Measurements from ENCODE around the gene TLK1.

TLK1 gene

DNA sequence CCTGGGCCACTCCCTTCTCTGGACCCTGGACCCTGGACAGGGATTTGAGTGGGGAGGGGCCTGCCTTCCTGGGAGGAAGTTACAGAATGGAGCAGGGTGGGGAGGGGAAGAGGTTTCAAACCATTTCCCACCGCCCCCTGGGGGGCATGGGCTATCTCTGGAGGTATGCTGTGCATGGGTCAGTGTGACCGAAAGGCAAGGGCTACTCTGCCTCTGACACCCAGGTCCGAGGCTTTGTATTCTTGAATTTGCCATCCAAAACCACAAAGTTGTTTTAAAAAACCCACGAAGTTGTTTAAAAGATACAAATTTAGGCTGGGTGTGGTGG is 184.8 kb downstream of the TLK1 start:
- intact Hi-C loops (cut with DNase I), result loop anchor here (10.0 kb wide), 1 partner anchor 109 kb away; no protein-coding TSS in a partner anchor

DNA sequence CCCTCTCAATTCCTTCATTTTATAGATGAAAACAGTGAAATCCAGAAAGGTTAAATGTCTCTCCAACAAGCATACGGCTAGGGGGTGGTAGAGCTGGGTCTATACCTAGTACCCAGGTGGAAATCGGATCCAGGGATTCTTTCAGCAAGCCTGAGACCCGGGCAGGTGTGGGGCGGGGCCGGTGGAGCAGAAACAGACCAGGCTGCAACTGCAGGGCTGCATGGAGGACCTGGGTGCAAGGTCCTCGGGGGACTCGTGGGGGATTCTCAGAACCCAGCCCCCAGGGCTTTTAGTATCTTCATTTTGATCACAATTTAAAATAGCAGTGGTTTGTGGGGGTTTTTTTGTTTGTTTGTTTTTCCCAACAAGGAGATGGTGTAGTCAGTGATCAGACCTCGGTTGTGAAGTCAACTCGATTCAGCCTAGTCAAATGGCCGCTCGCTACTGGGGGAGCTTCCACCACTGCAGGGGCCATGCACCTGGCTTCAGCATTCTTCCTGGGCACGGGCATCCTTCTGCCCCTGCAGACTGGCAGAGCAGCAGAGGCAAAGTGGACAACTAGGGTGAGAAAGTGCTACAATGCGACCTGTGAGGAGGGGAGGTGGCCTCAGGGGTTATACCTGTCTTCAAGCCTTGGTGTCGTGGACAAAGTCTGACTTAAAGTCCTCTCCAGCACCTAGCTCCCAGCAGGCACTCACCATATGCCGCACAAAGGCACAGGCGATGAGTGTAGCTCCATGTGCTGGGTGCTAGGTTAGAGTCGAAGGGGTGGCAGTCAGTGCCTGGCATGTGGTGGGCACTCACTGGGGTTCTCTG is 185.4 kb downstream of the TLK1 start:
- intact Hi-C loops (cut with DNase I), result loop anchor here (10.0 kb wide), 1 partner anchor 109 kb away; no protein-coding TSS in a partner anchor
- no peak for DNase-seq

More for the DNA sequence above, 184.8 kb downstream of the TLK1 start:
- DNase-seq, result no peak

- no peak for DNase-seq
- intact Hi-C loops (cut with DNase I), result loop anchor here (5.0 to 10.0 kb wide), 3 partner anchors 110 to 458 kb away; partner anchors contain the start of genes DCAF17 and METTL8
These were observed 186.2 kb downstream of the TLK1 start for GRCh38 chr2:170974304-170974993.

GRCh38 chr2:170973492-170974303 is 187.0 kb downstream of the TLK1 start:
- DNase-seq, result peak; percentile 55 to 95 (median 88)
- intact Hi-C loops (cut with DNase I), result loop anchor here (5.0 to 10.0 kb wide), 3 partner anchors 111 to 459 kb away; partner anchors contain the start of genes DCAF17 and METTL8

DNA sequence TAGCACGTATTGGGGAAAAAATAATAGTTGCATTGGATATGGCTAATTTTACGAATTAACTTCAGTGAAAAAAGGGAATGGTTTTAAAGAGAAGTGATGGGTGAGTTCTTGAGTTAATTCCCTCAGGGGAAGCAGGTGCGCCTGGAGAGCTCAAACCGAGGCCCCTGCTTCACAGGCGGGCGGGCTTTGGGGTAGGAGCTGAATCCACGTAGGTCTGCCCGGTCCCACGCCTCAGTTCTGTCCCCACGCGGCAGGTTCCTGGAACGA is 187.5 kb downstream of the TLK1 start:
- intact Hi-C loops (cut with DNase I), result loop anchor here (5.0 to 10.0 kb wide), 3 partner anchors 112 to 459 kb away; partner anchors contain the start of genes DCAF17 and METTL8
- no peak for DNase-seq

GRCh38 chr2:170972296-170973224 is 188.1 kb downstream of the TLK1 start:
- intact Hi-C loops (cut with DNase I), result loop anchor here (5.0 to 10.0 kb wide), 3 partner anchors 112 to 460 kb away; partner anchors contain the start of genes DCAF17 and METTL8

GRCh38 chr2:170971071-170971470 is 189.6 kb downstream of the TLK1 start:
- no peak for DNase-seq
- intact Hi-C loops (cut with DNase I), result loop anchor here (5.0 to 10.0 kb wide), 3 partner anchors 114 to 461 kb away; partner anchors contain the start of genes DCAF17 and METTL8

More at GRCh38 chr2:170972296-170973224, 188.1 kb downstream of the TLK1 start:
- peak in 1 of 42 donors; percentile 5 for DNase-seq

DNA sequence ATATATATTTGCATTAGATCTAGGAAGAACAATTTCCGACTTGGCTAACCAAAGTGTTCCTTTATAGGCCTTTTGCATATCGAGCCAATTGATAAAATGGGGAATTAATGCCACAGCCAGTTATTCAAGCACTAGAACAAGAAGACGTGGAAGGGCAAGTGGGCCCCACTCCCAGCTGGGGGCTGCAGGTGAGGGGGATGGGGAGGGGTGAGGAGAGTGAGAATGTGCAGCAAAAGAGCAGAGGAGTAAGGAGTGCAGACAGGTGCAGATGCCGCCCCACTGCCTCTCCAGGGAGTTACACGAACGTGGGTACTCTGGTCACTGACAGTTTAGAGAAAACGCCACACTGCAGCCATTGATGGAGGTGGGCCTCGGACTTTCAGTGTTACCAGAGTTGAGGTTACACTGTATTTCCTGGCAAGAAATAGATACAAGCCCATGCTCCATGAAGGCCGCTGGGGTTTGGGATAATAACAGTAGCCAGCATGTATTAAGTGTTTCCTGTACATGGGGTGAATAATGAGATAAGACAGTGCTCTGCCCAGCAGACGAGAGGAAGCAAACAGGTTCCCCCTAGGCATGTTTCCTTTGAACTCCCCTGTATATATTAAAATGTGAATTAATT is 190.7 kb downstream of the TLK1 start:
- DNase-seq, result no peak
- intact Hi-C loops (cut with DNase I), result loop anchor here (5.0 to 10.0 kb wide), 3 partner anchors 115 to 462 kb away; partner anchors contain the start of genes DCAF17 and METTL8

DNA sequence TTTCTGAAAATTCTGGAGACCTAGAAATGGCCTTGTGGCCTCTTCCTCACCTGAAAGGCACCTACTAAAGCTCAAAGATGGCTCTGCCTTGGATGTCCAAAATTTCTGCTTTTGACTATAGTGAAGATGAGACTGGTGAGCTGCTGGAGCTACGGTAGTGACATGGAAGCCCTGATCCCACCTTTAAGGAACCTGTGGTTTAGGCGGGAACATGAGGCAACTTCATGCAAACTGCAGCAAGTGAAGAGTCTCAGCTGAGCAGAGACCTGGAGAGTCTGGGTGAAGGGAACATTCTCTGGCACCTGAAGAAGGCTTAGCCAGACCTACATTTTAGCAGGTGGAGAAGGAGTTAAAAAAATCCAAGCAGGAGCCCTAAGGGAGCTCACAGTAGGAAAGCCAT is 191.7 kb downstream of the TLK1 start:
- DNase-seq, result no peak
- intact Hi-C loops (cut with DNase I), result no loop called here

DNA sequence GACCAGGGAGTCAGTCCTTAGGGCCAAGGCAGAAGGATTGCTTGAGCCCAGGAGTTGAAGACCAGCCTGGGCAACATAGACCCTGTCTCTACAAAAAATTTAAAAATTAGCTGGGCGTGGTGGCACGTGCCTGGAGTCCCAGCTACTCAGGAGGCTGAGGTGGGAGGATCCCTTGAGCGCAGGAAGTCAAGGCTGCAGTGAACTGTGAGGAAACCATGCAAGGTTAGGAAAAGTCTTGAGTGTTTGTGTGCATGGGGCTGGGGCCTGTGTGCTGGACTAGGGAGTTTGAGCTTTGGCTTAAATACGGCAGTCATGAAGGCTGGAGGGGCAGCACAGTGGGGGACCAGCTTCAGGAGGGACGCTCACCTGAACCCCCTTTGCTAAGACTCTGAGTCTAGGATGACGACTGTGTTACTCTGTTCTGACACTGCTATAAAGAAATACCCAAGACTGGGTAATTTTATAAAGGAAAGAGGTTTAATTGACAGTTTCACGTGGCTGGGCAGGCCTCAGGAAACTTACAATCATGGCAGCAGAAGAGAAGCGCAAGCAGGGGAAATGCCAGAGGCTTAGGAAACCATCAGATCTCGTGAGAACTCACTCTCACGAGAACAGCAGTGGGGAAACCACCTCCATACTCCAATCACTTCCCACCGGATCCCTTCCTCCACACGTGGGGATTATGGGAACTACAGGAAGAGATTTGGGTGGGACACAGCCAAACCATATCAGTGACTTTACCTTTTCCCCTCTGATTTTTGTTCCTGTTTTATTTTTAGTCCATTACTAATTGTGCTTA is 192.3 kb downstream of the TLK1 start:
- DNase-seq, result no peak
- intact Hi-C loops (cut with DNase I), result no loop called here

GRCh38 chr2:170967553-170967952 is 193.1 kb downstream of the TLK1 start:
- intact Hi-C loops (cut with DNase I), result no loop called here
- DNase-seq, result no peak

DNA sequence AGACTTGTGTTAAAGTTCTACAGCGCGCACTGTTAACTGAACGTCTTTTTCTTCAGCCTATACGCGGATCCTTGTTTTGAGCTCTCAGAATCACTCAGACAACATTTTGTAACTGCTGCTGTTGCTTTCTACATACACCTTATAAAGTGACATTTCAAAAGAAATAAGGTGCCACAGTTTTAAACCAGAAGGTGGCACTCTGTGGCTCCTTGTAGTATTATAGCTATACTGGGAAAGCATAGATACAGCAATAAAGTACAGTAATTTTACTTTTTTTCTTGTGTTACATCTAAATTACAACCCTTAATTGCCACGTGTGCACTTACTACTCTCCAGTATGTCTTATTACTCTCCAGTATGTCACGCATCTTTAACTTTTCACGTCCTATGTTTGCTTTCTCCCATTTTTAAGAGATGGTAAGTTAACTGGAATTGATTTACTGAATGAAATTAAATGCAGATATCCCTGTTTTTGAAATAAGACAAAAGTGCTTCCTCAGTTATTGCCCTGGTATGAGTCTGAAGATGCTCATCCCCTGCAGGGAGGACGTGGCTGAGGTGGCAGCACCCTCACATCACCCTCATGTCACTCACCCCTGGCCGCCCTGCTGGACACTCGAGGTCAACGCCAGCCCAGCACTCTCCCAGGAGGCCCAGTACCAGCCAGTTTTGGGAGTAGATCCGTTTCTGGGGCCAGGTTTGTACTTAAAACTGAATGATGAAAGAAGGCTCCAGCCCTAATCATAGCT is 193.9 kb downstream of the TLK1 start:
- intact Hi-C loops (cut with DNase I), result no loop called here
- peak in 2 of 42 donors; percentile 36 to 50 for DNase-seq

DNA sequence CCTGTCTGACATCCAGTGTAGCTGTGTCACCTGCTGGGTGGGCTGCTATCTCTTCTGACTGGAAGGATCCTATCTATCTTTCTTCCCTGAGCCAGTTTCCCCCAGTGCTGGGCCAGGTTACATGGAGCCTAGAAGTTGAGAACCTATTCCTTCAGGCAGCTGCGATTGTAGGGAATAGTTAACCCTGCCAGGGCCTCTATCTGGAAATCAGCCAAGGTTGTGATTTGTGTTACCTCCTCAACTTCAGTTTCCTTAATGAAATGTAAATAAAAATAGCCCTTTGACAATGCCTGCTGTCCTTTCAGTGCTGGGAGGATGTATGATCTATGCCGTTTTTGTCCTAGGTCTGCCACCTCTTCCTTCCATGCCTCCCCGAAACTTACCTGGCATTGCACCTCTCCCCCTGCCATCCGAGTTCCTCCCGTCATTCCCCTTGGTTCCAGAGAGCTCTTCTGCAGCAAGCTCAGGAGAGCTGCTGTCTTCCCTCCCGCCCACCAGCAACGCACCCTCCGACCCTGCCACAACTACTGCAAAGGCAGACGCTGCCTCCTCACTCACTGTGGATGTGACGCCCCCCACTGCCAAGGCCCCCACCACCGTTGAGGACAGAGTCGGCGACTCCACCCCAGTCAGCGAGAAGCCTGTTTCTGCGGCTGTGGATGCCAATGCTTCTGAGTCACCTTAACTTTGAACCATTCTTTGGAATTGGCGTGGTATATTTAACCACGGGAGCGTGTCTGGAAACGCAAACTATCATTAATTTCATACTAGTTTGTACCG is 195.1 kb downstream of the TLK1 start:
- intact Hi-C loops (cut with DNase I), result no loop called here
- peak in 34 of 42 donors; percentile 13 to 76 (median 40) for DNase-seq

GRCh38 chr2:170963386-170963785 is 197.3 kb downstream of the TLK1 start:
- intact Hi-C loops (cut with DNase I), result no loop called here
- DNase-seq, result no peak

DNA sequence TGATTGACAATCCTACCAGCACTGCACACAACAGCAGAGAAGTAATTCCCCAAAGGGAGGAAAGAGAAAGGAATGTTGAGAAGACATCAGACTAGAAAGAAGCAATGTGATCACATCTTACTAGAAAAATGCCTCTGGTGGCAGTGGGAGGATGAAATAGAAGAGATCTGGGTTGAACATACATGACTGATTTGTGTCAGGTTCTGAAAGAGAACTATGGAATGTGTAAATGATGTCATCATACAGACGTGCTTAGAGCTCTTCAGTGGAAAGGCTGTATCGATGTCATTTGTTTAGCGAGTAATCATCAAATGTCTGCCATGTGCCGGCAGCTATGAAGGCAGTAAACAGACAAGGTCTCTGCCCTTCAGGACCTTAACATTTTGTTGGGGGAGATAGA is 206.8 kb downstream of the TLK1 start:
- intact Hi-C loops (cut with DNase I), result no loop called here
- DNase-seq, result no peak
